GF-D8 (cell line): ENCODE data around the gene CDCA7.
"Not testable (repeated sequence)": the region's sequence is repeated elsewhere in the genome, so short reads cannot be mapped to it uniquely, and the experiment has no call there.

Experiments used
- DNase-seq: peaks from one replicate; lab custom pipeline; 2025; lab: John Stamatoyannopoulos, UW

The CDCA7 gene

GRCh38 chr2:173358616-173359015, 3.9 kb downstream of the CDCA7 start:
- DNase-seq = no peak

GRCh38 chr2:173359231-173359630, 4.6 kb downstream of the CDCA7 start:
- DNase-seq = no peak

GRCh38 chr2:173370198-173370597, 15.5 kb downstream of the CDCA7 start:
- DNase-seq = no peak

- DNase-seq = no peak
These were observed 16.4 kb downstream of the CDCA7 start for GRCh38 chr2:173371023-173371422.

- DNase-seq = no peak
These were observed 18.6 kb downstream of the CDCA7 start for GRCh38 chr2:173373290-173373689.

- no peak for DNase-seq
These were observed 20.0 kb downstream of the CDCA7 start for GRCh38 chr2:173374634-173375033.

- not testable (repeated sequence) for DNase-seq
These were observed 30.9 kb downstream of the CDCA7 start for GRCh38 chr2:173385534-173385933.

- no peak for DNase-seq
These were observed 31.5 kb downstream of the CDCA7 start for GRCh38 chr2:173386021-173386737.

GRCh38 chr2:173386738-173387065, 32.0 kb downstream of the CDCA7 start:
- no peak for DNase-seq

GRCh38 chr2:173387079-173387478, 32.4 kb downstream of the CDCA7 start:
- DNase-seq = no peak

GRCh38 chr2:173387660-173388059, 33.0 kb downstream of the CDCA7 start:
- DNase-seq = no peak

- no peak for DNase-seq
These were observed 34.1 kb downstream of the CDCA7 start for GRCh38 chr2:173388795-173389194.

GRCh38 chr2:173390036-173390435, 35.4 kb downstream of the CDCA7 start:
- DNase-seq = no peak

- DNase-seq = no peak
These were observed 38.1 kb downstream of the CDCA7 start for GRCh38 chr2:173392731-173393130.

- DNase-seq = no peak
These were observed 38.5 kb downstream of the CDCA7 start for GRCh38 chr2:173393186-173393585.

GRCh38 chr2:173393636-173394035, 39.0 kb downstream of the CDCA7 start:
- DNase-seq = no peak

GRCh38 chr2:173394091-173394974, 39.7 kb downstream of the CDCA7 start:
- no peak for DNase-seq

GRCh38 chr2:173395567-173396351, 41.1 kb downstream of the CDCA7 start:
- DNase-seq = no peak

GRCh38 chr2:173397539-173397938, 42.9 kb downstream of the CDCA7 start:
- no peak for DNase-seq

- no peak for DNase-seq
These were observed 44.6 kb downstream of the CDCA7 start for GRCh38 chr2:173399229-173399628.

- no peak for DNase-seq
These were observed 46.1 kb downstream of the CDCA7 start for GRCh38 chr2:173400760-173401159.

- DNase-seq = no peak
These were observed 47.1 kb downstream of the CDCA7 start for GRCh38 chr2:173401716-173402326.
